RWPE1 (cell line): ENCODE measurements around the gene ANKIB1.
A peak's percentile ranks its signal among the peaks of the same experiment; 100 is the strongest.

ENCODE experiments used
- CTCF ChIA-PET: fragments of 350-600 bp; sonication (Branson Sonifier 250); formaldehyde crosslinking; extraction: SDS; loops from one replicate; lab custom pipeline; 2021; lab: Yijun Ruan, JAX
- POLR2A ChIA-PET: fragments of 400-600 bp; formaldehyde crosslinking; extraction: SDS; loops from one replicate; lab custom pipeline; 2020; ENCODE audit warnings: antibody characterized with exemption; ENCODE audit not compliant: low non-redundant PET; lab: Yijun Ruan, JAX
- DNase-seq: peaks from one replicate; pipeline ENCODE4 v3.0.0; 2012; ENCODE audit warnings: low spot score
- H3K27ac ChIP-seq: fragments of 450-650 bp; 2 replicates; pipeline ENCODE4 v1.5.1; 2017
- TF ChIP-seq, protein P1 (sequence below): fragments of 450-650 bp; conservative IDR thresholded peaks from 2 replicates; pipeline ENCODE4 v1.5.1; 2017; ENCODE audit warnings: low read depth, mild to moderate bottlenecking

The ANKIB1 gene, protein sequence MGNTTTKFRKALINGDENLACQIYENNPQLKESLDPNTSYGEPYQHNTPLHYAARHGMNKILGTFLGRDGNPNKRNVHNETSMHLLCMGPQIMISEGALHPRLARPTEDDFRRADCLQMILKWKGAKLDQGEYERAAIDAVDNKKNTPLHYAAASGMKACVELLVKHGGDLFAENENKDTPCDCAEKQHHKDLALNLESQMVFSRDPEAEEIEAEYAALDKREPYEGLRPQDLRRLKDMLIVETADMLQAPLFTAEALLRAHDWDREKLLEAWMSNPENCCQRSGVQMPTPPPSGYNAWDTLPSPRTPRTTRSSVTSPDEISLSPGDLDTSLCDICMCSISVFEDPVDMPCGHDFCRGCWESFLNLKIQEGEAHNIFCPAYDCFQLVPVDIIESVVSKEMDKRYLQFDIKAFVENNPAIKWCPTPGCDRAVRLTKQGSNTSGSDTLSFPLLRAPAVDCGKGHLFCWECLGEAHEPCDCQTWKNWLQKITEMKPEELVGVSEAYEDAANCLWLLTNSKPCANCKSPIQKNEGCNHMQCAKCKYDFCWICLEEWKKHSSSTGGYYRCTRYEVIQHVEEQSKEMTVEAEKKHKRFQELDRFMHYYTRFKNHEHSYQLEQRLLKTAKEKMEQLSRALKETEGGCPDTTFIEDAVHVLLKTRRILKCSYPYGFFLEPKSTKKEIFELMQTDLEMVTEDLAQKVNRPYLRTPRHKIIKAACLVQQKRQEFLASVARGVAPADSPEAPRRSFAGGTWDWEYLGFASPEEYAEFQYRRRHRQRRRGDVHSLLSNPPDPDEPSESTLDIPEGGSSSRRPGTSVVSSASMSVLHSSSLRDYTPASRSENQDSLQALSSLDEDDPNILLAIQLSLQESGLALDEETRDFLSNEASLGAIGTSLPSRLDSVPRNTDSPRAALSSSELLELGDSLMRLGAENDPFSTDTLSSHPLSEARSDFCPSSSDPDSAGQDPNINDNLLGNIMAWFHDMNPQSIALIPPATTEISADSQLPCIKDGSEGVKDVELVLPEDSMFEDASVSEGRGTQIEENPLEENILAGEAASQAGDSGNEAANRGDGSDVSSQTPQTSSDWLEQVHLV

DNA sequence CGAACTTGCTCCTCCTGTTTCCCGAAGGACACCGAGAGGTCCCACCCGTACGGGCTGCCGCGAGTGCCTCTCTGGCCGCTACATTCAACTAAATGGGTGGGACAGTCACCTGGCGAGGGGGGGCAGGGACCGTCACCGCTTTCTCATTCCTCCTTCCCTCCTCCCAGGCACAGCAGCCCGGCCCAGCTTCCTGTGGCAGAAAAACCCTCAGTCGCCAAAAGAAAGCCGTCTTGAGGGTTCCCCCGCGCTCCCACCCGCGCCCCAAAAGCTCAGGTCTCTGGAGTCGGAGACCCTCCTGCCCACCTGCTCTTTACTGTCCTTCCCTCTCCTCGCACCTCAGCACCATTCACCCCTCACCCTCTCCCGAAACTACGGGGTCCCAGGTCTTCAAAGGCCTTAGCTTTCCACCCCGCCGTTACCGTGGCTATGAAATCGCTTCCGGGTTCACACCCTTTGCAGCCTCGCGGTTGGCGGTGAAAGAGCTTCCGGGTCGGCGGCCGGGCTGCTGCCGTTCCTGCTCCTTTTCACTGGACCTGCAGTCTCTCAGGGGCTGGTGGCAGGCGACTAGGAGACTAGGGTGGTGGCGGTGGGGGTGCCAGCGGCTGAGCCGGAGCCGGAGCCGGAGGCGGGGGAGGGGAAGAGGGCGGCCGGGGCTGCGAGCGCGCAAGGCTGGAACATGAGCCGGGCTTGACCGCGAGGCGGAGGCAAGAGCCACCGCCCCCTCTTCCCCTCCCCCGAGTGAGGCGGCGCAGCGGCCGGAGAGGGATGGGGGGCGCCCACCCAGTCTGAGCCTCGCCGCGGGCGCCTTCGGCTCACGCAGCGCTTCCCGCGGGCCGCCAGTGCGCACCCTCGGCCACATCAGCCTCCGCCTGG is at the start of gene ANKIB1, which contains the start of gene KRIT1:
Gene ANKIB1 (plus strand): TSS at position 488 of the 873 bp plus-strand sequence. CDS start 49,005 bp downstream, outside the sequence.
Gene KRIT1 (minus strand): TSS at position 428 of the 873 bp plus-strand sequence. CDS start 3,779 bp downstream, outside the sequence.
- ChIA-PET POLR2A (interaction anchor here (0.7 to 1.2 kb wide), 3 partner anchors 16 to 283 kb away, joined by 3 read pairs; partner anchors contain the start of genes CYP51A1, PEX1 and RBM48), CTCF (interaction anchor here (0.5 to 0.7 kb wide), 4 partner anchors 34 to 407 kb away, joined by 3 to 8 read pairs (median 4); no protein-coding TSS in a partner anchor)
- DNase-seq, result peak; percentile 78

DNA sequence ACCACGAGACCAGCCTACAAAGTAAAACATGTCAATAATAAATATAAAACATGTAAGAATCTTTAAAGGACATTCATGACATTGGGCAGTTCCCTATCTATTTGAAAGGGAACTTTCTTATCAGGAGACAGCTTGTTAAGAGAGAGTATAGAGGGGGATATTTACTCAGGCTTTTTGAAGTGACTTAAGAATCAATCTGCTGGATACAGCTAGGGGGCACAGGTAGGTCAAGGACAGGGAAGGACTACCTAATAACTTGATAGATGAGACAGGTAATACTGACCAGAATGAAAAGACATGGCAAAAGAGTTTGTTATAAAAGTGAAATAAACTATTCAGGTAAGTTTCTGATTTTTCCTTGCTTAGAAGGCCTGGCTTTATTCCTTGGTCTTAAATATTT is 45.0 kb upstream of the ANKIB1 start:
- TF ChIP-seq, protein P1, sequence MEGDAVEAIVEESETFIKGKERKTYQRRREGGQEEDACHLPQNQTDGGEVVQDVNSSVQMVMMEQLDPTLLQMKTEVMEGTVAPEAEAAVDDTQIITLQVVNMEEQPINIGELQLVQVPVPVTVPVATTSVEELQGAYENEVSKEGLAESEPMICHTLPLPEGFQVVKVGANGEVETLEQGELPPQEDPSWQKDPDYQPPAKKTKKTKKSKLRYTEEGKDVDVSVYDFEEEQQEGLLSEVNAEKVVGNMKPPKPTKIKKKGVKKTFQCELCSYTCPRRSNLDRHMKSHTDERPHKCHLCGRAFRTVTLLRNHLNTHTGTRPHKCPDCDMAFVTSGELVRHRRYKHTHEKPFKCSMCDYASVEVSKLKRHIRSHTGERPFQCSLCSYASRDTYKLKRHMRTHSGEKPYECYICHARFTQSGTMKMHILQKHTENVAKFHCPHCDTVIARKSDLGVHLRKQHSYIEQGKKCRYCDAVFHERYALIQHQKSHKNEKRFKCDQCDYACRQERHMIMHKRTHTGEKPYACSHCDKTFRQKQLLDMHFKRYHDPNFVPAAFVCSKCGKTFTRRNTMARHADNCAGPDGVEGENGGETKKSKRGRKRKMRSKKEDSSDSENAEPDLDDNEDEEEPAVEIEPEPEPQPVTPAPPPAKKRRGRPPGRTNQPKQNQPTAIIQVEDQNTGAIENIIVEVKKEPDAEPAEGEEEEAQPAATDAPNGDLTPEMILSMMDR, result no peak
- ChIA-PET CTCF (no interaction called here), POLR2A (no interaction called here)
- no peak overlapping the region for H3K27ac ChIP-seq
- DNase-seq, result no peak

More for the DNA sequence above, at the start of gene ANKIB1, which contains the start of gene KRIT1:
- TF ChIP-seq, protein P1, result no peak
- H3K27ac ChIP-seq, result peak within 1 kb of the TSS; percentile 92

DNA sequence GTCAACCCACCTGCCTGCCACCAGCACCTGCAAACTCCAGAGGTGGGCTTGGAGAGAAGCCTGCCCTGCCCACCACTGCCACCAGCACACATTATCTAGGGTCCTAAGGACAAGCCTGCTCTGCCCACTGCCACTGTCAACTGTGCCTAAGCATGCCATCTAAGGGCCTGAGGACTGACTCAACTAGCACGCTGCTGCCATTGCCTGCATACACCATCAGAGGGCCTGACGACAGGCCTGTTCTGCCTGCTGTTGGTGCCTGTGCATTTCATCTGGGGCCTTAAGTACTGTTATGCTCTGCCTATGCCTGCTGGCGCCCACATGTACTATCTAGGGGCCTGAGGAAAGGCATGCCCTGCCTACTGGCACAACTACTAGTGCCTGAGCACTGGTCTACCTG is 39.8 kb upstream of the ANKIB1 start:
- ChIA-PET POLR2A (no interaction called here), CTCF (interaction anchor here (0.6 to 0.8 kb wide), 2 partner anchors 140 to 195 kb away, joined by 3 read pairs; no protein-coding TSS in a partner anchor)
- TF ChIP-seq, protein P1, result no peak
- no peak for DNase-seq
- no peak overlapping the region for H3K27ac ChIP-seq

DNA sequence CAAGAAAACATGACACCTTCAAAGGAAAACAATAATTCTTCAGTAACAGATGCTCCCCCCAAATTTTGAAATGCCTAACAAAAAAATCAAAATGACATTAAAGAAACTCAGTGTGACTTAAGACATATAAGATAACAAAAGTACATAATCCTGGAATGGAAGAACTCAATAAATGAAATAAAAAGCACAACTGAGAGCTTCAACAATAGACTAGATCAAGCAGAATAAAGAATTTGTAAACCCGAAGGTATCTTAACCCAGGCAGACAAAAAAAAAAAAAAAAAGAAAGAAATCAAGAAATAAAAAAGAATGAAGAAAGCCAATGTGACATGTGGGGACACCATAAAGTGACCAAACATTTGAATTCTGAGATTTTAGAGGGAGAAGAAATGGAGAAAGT is 39.1 kb upstream of the ANKIB1 start:
- ChIA-PET CTCF (interaction anchor here (0.8 kb wide), 1 partner anchor 139 kb away, joined by 3 read pairs; no protein-coding TSS in a partner anchor), POLR2A (no interaction called here)
- H3K27ac ChIP-seq, result no peak overlapping the region
- TF ChIP-seq, protein P1, result no peak
- no peak for DNase-seq

DNA sequence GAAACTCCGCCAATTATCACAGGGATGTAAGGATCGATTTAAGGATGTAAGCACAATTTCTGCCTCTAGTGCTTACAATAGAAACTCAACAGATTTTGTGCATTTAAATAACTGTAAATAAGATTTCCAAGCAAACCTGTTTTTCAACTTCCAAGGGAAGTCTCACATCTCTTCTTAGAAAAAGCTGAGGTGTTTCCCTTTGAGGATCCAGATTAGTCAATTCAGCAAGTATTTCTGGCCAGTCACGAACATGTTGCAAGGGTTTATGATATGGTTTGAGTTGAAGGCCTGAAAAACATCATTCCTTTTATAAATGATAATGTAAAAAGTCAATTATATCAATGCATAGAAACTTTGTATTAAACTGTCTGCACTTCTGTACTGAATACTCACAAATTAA is 24.0 kb upstream of the ANKIB1 start:
- TF ChIP-seq, protein P1, result no peak
- POLR2A ChIA-PET, result no interaction called here
- CTCF ChIA-PET, result no interaction called here

More for the DNA sequence above, 24.0 kb upstream of the ANKIB1 start:
- no peak for DNase-seq
- no peak overlapping the region for H3K27ac ChIP-seq
